Measurements from ENCODE around the gene CCN5. TPM values are rescaled to one million over a fixed set of nuclear protein-coding genes. Genes with fewer than 3 reads are reported as not detected.

CCN5 gene
- total and polyA plus RNA-seq, 2 of the 13 experiments (the other 11 are each of a cell fraction or from before 2014, with no cell fraction given): 0.12 TPM; not detected in 1

DNA sequence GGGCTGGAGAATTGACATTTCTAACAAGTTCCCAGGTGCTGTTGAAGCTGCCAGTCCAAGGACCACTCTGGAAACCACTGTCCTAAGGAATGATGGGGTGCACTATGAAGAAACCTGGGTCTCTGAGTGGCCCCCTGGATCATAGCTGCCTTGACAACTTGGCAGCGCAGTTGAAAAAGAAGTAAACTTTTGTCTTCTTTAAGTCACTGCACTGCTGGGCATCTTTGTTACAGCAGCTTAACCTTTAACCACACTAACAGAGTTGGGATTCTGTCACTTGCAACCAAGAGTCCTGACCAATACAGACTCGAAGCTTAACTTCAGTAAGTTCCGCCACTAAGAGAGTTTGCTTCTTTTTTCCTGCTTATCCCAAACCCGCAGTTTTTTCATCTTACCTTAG, 21.9 kb downstream of the CCN5 start:
- Histone ChIP-seq H3K9ac (ENCODE audit: insufficient read depth, low read depth, low read length) (no peak overlapping the region), H3K27ac (ENCODE audit: extremely low read length, insufficient read depth, low read length) (no peak overlapping the region), H3K27me3 (ENCODE audit: control insufficient read depth in 1 of 2, insufficient read depth in 2 of 2, low read length in 2 of 2) (peaks cover 0 to 3% of the 10 kb centered on the region in 2 experiments; a peak in 2 of 5 replicates), H4K20me1 (ENCODE audit: insufficient read depth, low read length) (no peaks in the 10 kb centered on the region), H3K4me3 (replicated peaks in 1 of 3; ENCODE audit: insufficient read depth in 1 of 3, low read depth in 2 of 3, low read length in 3 of 3) (no peak overlapping the region), H2AFZ (ENCODE audit: low read length) (no peak overlapping the region), H3K9me3 (ENCODE audit: low read length) (peaks cover 8% of the 10 kb centered on the region), H3K4me1 (ENCODE audit: insufficient read depth, low read length) (peaks cover 14% of the 10 kb centered on the region), H3K4me2 (ENCODE audit: low read depth, low read length) (no peak overlapping the region), H3K36me3 (replicated peaks in 1 of 2; ENCODE audit: control insufficient read depth in 1 of 2, insufficient read depth in 2 of 2, low read length in 2 of 2) (no peaks in the 10 kb centered on the region), H3K79me2 (ENCODE audit: insufficient read depth, low read length) (no peaks in the 10 kb centered on the region)
- ATAC-seq: no peak
- no peak for DNase-seq (ENCODE audit: low spot score)
- BruUV-seq (replicated peaks): no TSS peak
- FAIRE-seq: no peak
- CTCF ChIA-PET (ENCODE audit: low intra/inter-chr PET ratio, low total read pairs): interaction anchor here (5.5 kb wide), 1 partner anchor 52 kb away, joined by 170 read pairs; no protein-coding TSS in a partner anchor
- in situ Hi-C loops (cut with HindIII; ENCODE audit: extremely low pct_ligation_motif_present, low pct_unique_long_range_greater_than_20kb): no loop called here
- 71% methylated on average over 4 of the region's 4 CpGs for WGBS (ENCODE audit: low lambda C conversion rate)
- peak; percentile 96 for TF ChIP-seq ZNF12 (CRISPR knock-in tag; IDR thresholded peaks at IDR 0.05)
- no peak for TF ChIP-seq ZNF670 (CRISPR knock-in tag; IDR thresholded peaks at IDR 0.05; ENCODE audit: borderline replicate concordance)
- no peak for TF ChIP-seq SMARCC2 (IDR thresholded peaks at IDR 0.05)
- TF ChIP-seq, protein P1, sequence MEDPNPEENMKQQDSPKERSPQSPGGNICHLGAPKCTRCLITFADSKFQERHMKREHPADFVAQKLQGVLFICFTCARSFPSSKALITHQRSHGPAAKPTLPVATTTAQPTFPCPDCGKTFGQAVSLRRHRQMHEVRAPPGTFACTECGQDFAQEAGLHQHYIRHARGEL (CRISPR knock-in tag; IDR thresholded peaks at IDR 0.05): 0 out of 2 replicates have a peak, but pooled peaks have one; percentile 28
- no peak for TF ChIP-seq ZNF782 (CRISPR knock-in tag; IDR thresholded peaks at IDR 0.05; ENCODE audit: borderline replicate concordance)
- intact Hi-C loops (cut with micrococcal nuclease; ENCODE audit: unreplicated experiment): no loop called here
- POLR2A ChIA-PET: interaction anchor here (1.0 kb wide), 1 partner anchor 10 kb away, joined by 3 read pairs; no protein-coding TSS in a partner anchor

DNA sequence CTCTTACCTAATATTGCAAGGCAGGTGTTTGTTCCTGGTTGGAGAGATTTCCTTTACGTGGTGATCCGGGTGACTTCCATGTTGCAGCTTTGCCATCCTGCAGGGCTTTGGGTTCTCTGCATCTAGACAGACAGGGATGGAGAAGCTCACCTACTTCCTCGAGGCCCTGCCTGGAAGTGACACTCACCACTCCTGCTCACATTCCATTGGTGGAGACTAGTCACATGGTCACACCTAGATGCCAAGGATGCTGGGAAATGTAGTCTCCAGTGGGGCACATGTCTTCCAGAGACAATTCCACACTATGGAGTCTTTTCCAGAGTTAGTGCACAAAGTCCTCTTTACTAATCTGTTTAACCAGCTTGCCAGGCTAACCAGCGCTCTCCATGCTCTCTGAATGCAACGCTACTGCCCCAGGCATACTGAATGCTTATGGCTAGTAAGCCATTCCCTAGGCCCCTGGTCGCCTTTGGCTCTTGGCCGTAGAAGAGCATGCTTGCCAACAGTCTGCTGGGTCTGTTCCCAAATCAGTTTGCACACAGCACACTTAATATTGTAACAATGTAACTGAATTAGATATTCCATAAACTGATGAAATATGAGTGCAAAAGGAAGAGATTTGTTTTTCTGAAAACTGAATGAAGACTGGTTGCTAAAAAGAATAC, 23.8 kb downstream of the CCN5 start:
- Histone ChIP-seq H3K27me3 (ENCODE audit: control insufficient read depth in 1 of 2, insufficient read depth in 2 of 2, low read length in 2 of 2) (peaks cover 3 to 20% of the 10 kb centered on the region in 2 experiments; a peak in 3 of 5 replicates), H3K4me3 (replicated peaks in 1 of 3; ENCODE audit: insufficient read depth in 1 of 3, low read depth in 2 of 3, low read length in 3 of 3) (no peak overlapping the region), H3K36me3 (replicated peaks in 1 of 2; ENCODE audit: control insufficient read depth in 1 of 2, insufficient read depth in 2 of 2, low read length in 2 of 2) (no peaks in the 10 kb centered on the region), H3K4me2 (ENCODE audit: low read depth, low read length) (no peak overlapping the region; the same call in 1 of the 2 replicates), H2AFZ (ENCODE audit: low read length) (no peak overlapping the region), H3K9ac (ENCODE audit: insufficient read depth, low read depth, low read length) (no peak overlapping the region), H3K27ac (ENCODE audit: extremely low read length, insufficient read depth, low read length) (no peak overlapping the region), H4K20me1 (ENCODE audit: insufficient read depth, low read length) (no peaks in the 10 kb centered on the region), H3K9me3 (ENCODE audit: low read length) (peaks cover 8% of the 10 kb centered on the region), H3K79me2 (ENCODE audit: insufficient read depth, low read length) (no peaks in the 10 kb centered on the region), H3K4me1 (ENCODE audit: insufficient read depth, low read length) (peaks cover 14% of the 10 kb centered on the region)
- CTCF ChIA-PET (ENCODE audit: low intra/inter-chr PET ratio, low total read pairs): no interaction called here
- intact Hi-C loops (cut with micrococcal nuclease; ENCODE audit: unreplicated experiment) (no loop called here), in situ Hi-C loops (cut with HindIII; ENCODE audit: extremely low pct_ligation_motif_present, low pct_unique_long_range_greater_than_20kb) (no loop called here)
- peak; percentile 89 for DNase-seq (ENCODE audit: low spot score)
- WGBS (ENCODE audit: low lambda C conversion rate): 50% methylated on average over 7 of the region's 7 CpGs
- BruUV-seq (replicated peaks): no TSS peak
- ATAC-seq: peak; percentile 73
- peak; percentile 92 for FAIRE-seq
- POLR2A ChIA-PET: interaction anchor here (0.9 kb wide), 1 partner anchor 171 kb away, joined by 3 read pairs; the partner anchor contains the start of gene PABPC1L
- TF ChIP-seq NR2F6 (IDR thresholded peaks at IDR 0.05): no peak
- TF ChIP-seq NR2F6 (CRISPR knock-in tag; IDR thresholded peaks at IDR 0.05): no peak
- 0 out of 2 replicates have a peak, but pooled peaks have one; percentile 4 for TF ChIP-seq HNF4A (CRISPR knock-in tag; IDR thresholded peaks at IDR 0.05)
- no peak for TF ChIP-seq TOPORS (CRISPR knock-in tag; IDR thresholded peaks at IDR 0.05)
- no peak for TF ChIP-seq POGZ (CRISPR knock-in tag; IDR thresholded peaks at IDR 0.05)
- TF ChIP-seq SMAD1 (CRISPR knock-in tag; IDR thresholded peaks at IDR 0.05; ENCODE audit: borderline replicate concordance, low read depth): no peak
- TF ChIP-seq HOXA3 (CRISPR knock-in tag; IDR thresholded peaks at IDR 0.05): no peak
- TF ChIP-seq ZFY (CRISPR knock-in tag; IDR thresholded peaks at IDR 0.05): peak; percentile 68
- TF ChIP-seq, protein P2, sequence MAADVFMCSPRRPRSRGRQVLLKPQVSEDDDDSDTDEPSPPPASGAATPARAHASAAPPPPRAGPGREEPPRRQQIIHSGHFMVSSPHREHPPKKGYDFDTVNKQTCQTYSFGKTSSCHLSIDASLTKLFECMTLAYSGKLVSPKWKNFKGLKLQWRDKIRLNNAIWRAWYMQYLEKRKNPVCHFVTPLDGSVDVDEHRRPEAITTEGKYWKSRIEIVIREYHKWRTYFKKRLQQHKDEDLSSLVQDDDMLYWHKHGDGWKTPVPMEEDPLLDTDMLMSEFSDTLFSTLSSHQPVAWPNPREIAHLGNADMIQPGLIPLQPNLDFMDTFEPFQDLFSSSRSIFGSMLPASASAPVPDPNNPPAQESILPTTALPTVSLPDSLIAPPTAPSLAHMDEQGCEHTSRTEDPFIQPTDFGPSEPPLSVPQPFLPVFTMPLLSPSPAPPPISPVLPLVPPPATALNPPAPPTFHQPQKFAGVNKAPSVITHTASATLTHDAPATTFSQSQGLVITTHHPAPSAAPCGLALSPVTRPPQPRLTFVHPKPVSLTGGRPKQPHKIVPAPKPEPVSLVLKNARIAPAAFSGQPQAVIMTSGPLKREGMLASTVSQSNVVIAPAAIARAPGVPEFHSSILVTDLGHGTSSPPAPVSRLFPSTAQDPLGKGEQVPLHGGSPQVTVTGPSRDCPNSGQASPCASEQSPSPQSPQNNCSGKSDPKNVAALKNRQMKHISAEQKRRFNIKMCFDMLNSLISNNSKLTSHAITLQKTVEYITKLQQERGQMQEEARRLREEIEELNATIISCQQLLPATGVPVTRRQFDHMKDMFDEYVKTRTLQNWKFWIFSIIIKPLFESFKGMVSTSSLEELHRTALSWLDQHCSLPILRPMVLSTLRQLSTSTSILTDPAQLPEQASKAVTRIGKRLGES (CRISPR knock-in tag; IDR thresholded peaks at IDR 0.05; ENCODE audit: borderline replicate concordance): no peak
- TF ChIP-seq ZFX (CRISPR knock-in tag; IDR thresholded peaks at IDR 0.05; ENCODE audit: low read depth): peak; percentile 72
